OCI-LY1 (cell line): Measurements from ENCODE around the gene MCM7.

ENCODE experiments used
- H2AFZ ChIP-seq: fragments of 200-600 bp; sonication (generic), shearing (Covaris generic); 2 replicates; pipeline ENCODE4 v1.6.0; 2014; ENCODE audit warnings: antibody characterized with exemption, mild to moderate bottlenecking, low read length
- H3F3A ChIP-seq: fragments of 200-600 bp; sonication (generic), shearing (Covaris generic); 2 replicates; pipeline ENCODE4 v1.6.0; 2014; ENCODE audit warnings: mild to moderate bottlenecking, antibody characterized with exemption, low read length, moderate library complexity; ENCODE audit not compliant: insufficient read depth
- H3K27ac ChIP-seq: fragments of 200-600 bp; sonication (generic); 2 replicates; pipeline ENCODE4 v1.5.1; 2014; ENCODE audit warnings: low read length, mixed run types, mild to moderate bottlenecking, low read depth; ENCODE audit not compliant: poor library complexity, severe bottlenecking
- H3K27me3 ChIP-seq: fragments of 200-600 bp; sonication (generic); 2 replicates; pipeline ENCODE4 v1.6.0; 2014; ENCODE audit warnings: antibody characterized with exemption, mild to moderate bottlenecking, low read length, moderate library complexity; ENCODE audit not compliant: insufficient read depth
- H3K36me3 ChIP-seq: fragments of 200-600 bp; sonication (generic); 2 replicates; pipeline ENCODE4 v1.6.1; 2014; ENCODE audit warnings: mild to moderate bottlenecking, antibody characterized with exemption, low read length, moderate library complexity, mixed read lengths; ENCODE audit not compliant: insufficient read depth
- H3K4me1 ChIP-seq: fragments of 200-600 bp; sonication (generic); 2 replicates; pipeline ENCODE4 v1.5.1; 2014; ENCODE audit warnings: mild to moderate bottlenecking, low read length, moderate library complexity; ENCODE audit not compliant: insufficient read depth, severe bottlenecking
- H3K4me2 ChIP-seq: fragments of 200-600 bp; sonication (generic), shearing (Covaris generic); 2 replicates; pipeline ENCODE4 v1.6.1; 2014; ENCODE audit warnings: low read length
- H3K4me3 ChIP-seq: fragments of 200-600 bp; sonication (generic); 2 replicates; pipeline ENCODE4 v1.5.1; 2014; ENCODE audit warnings: low read length, low read depth, mild to moderate bottlenecking, mixed read lengths; ENCODE audit not compliant: poor library complexity, severe bottlenecking
- H3K79me2 ChIP-seq: fragments of 200-600 bp; shearing (Covaris generic); 2 replicates; pipeline ENCODE4 v1.6.1; 2016; ENCODE audit warnings: mixed run types, low read length, mixed read lengths; ENCODE audit not compliant: insufficient read depth
- H3K9ac ChIP-seq: fragments of 200-600 bp; sonication (generic), shearing (Covaris generic); 2 replicates; pipeline ENCODE4 v1.6.1; 2014; ENCODE audit warnings: mild to moderate bottlenecking, low read length, mixed read lengths
- H3K9me2 ChIP-seq: fragments of 200-600 bp; sonication (generic), shearing (Covaris generic); 2 replicates; pipeline ENCODE4 v1.6.1; 2014; ENCODE audit warnings: low read depth, mild to moderate bottlenecking, low read length, mixed read lengths
- H3K9me3 ChIP-seq: fragments of 200-600 bp; shearing (Covaris generic); 2 replicates; pipeline ENCODE4 v1.6.1; 2014; ENCODE audit warnings: low read length, mixed read lengths
- H4K20me1 ChIP-seq: fragments of 200-600 bp; sonication (generic), shearing (Covaris generic); 2 replicates; pipeline ENCODE4 v1.6.0; 2016; ENCODE audit warnings: mild to moderate bottlenecking, low read length; ENCODE audit not compliant: insufficient read depth
- EZH2 ChIP-seq: fragments of 200-600 bp; sonication (generic), shearing (Covaris generic); IDR thresholded peaks from 2 replicates; pipeline ENCODE4 v1.8.0; 2017; ENCODE audit warnings: borderline replicate concordance, mixed run types, mild to moderate bottlenecking, antibody characterized with exemption, low read length, moderate library complexity, mixed read lengths
- TF ChIP-seq, protein P1 (sequence below): fragments of 200-600 bp; sonication (generic), shearing (Covaris generic); IDR thresholded peaks from 2 replicates; pipeline ENCODE4 v1.5.1; 2017; ENCODE audit warnings: mild to moderate bottlenecking, antibody characterized with exemption, low read length, moderate library complexity, mixed read lengths

Gene MCM7

DNA sequence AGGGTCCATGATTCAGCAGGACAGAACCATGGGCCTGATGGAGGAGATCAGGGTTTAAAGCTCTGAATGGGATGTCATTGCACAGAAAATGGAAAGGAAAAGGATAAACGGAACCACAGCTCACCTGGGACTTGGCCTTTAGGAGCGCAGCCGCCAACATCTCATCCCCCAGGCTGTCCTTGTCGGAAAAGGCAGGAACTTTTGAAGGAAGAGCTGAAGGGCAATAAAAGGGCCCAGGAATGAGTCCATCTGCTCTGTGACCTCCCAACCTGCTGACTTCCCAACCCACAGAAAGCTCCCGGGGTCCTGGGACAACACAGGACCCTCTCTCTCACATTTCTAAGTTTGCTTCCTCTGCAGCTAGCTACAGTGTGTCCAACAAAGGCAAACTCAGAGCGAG lies 25.8 kb downstream of the MCM7 start:
- TF ChIP-seq, protein P1, sequence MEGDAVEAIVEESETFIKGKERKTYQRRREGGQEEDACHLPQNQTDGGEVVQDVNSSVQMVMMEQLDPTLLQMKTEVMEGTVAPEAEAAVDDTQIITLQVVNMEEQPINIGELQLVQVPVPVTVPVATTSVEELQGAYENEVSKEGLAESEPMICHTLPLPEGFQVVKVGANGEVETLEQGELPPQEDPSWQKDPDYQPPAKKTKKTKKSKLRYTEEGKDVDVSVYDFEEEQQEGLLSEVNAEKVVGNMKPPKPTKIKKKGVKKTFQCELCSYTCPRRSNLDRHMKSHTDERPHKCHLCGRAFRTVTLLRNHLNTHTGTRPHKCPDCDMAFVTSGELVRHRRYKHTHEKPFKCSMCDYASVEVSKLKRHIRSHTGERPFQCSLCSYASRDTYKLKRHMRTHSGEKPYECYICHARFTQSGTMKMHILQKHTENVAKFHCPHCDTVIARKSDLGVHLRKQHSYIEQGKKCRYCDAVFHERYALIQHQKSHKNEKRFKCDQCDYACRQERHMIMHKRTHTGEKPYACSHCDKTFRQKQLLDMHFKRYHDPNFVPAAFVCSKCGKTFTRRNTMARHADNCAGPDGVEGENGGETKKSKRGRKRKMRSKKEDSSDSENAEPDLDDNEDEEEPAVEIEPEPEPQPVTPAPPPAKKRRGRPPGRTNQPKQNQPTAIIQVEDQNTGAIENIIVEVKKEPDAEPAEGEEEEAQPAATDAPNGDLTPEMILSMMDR: no peak
- no peak for TF ChIP-seq EZH2
- 0 out of 2 replicates have a peak, but pooled peaks cover 5% of the 10 kb centered on the region for H3F3A ChIP-seq
- H3K9me2 ChIP-seq: no peaks in the 10 kb centered on the region
- no peaks in the 10 kb centered on the region; the same call in 1 of the 2 replicates for H3K79me2 ChIP-seq
- H3K36me3 ChIP-seq: peaks cover 87% of the 10 kb centered on the region
- no peak overlapping the region for H3K4me2 ChIP-seq
- no peak overlapping the region for H3K9ac ChIP-seq
- peaks cover 2% of the 10 kb centered on the region for H3K4me1 ChIP-seq
- H3K4me3 ChIP-seq: no peak overlapping the region
- H3K27me3 ChIP-seq: no peaks in the 10 kb centered on the region
- H3K9me3 ChIP-seq: peaks cover 27% of the 10 kb centered on the region
- H2AFZ ChIP-seq: no peak overlapping the region
- no peak overlapping the region for H3K27ac ChIP-seq
- H4K20me1 ChIP-seq: no peaks in the 10 kb centered on the region

DNA sequence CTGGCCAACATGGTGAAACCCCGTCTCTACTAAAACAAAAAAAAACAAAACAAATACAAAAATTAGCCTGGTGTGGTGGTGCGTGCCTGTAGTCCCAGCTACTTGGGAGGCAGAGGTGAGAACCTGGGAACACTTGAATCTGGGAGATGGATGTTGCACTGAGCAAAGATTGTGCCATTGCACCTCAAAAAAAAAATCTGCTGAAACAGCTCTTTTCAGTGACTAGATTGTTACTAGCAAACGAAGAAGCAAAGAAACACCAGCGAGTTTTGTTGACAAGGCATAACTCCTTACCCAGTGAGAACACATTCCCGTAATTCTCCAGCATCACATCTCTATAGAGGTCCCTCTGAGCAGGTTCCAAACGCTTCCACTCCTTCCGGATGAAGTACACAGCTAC lies 26.4 kb downstream of the MCM7 start:
- H3K27ac ChIP-seq: no peak overlapping the region
- H2AFZ ChIP-seq: no peak overlapping the region
- H3K27me3 ChIP-seq: no peaks in the 10 kb centered on the region
- H3K79me2 ChIP-seq: no peaks in the 10 kb centered on the region; the same call in 1 of the 2 replicates
- H3K4me1 ChIP-seq: no peaks in the 10 kb centered on the region
- H3K4me2 ChIP-seq: no peak overlapping the region
- H3K36me3 ChIP-seq: peaks cover 89% of the 10 kb centered on the region
- H3F3A ChIP-seq: 0 out of 2 replicates have a peak, but pooled peaks cover under 1% of the 10 kb centered on the region
- TF ChIP-seq, protein P1: no peak
- no peak for TF ChIP-seq EZH2
- H3K9me3 ChIP-seq: peaks cover 33% of the 10 kb centered on the region
- H3K9me2 ChIP-seq: no peaks in the 10 kb centered on the region
- H3K4me3 ChIP-seq: no peak overlapping the region
- H4K20me1 ChIP-seq: no peaks in the 10 kb centered on the region
- H3K9ac ChIP-seq: no peak overlapping the region

- TF ChIP-seq EZH2: no peak
- TF ChIP-seq, protein P1: no peak
- H3K4me1 ChIP-seq: no peaks in the 10 kb centered on the region
- peaks cover 90% of the 10 kb centered on the region for H3K36me3 ChIP-seq
- no peak overlapping the region for H3K9ac ChIP-seq
- no peak overlapping the region for H2AFZ ChIP-seq
- H3K79me2 ChIP-seq: no peaks in the 10 kb centered on the region
- H3K27me3 ChIP-seq: no peaks in the 10 kb centered on the region
- no peak overlapping the region for H3K4me2 ChIP-seq
- no peak overlapping the region for H3K4me3 ChIP-seq
- H3K27ac ChIP-seq: no peak overlapping the region
- no peaks in the 10 kb centered on the region for H3K9me2 ChIP-seq
- peaks cover 36% of the 10 kb centered on the region for H3K9me3 ChIP-seq
- H3F3A ChIP-seq: no peaks in the 10 kb centered on the region
- no peaks in the 10 kb centered on the region for H4K20me1 ChIP-seq
Observed at GRCh38 chr7:100072462-100072861, 28.7 kb downstream of the MCM7 start.
